Endodermal cell (in vitro differentiated cells): Measurements from ENCODE around the gene LEP. TPM values are rescaled to one million over a fixed set of nuclear protein-coding genes. Genes with fewer than 3 reads are reported as not detected.
A peak's percentile ranks its signal among the peaks of the same experiment; 100 is the strongest.

Experiments used
- DNase-seq: peaks from one replicate; pipeline ENCODE4 v3.0.0-alpha.2; 2017
- H3K27ac ChIP-seq: 2 replicates; pipeline ENCODE4 v1.5.1; 2013; ENCODE audit warnings: mild to moderate bottlenecking, low read depth, low read length, moderate library complexity
- H3K27me3 ChIP-seq: 2 replicates; pipeline ENCODE4 v1.6.1; 2013; ENCODE audit warnings: mild to moderate bottlenecking, low read length, moderate library complexity; ENCODE audit not compliant: insufficient read depth, control insufficient read depth, poor library complexity, severe bottlenecking
- H3K36me3 ChIP-seq: 2 replicates; pipeline ENCODE4 v1.7.0; 2013; ENCODE audit warnings: mild to moderate bottlenecking, low read length, moderate library complexity; ENCODE audit not compliant: control insufficient read depth, insufficient read depth
- H3K4me1 ChIP-seq: one replicate; pipeline ENCODE4 v1.7.0; 2013; ENCODE audit warnings: low read length; ENCODE audit not compliant: control insufficient read depth, insufficient read depth
- H3K4me3 ChIP-seq: 2 replicates; pipeline ENCODE4 v1.5.1; 2013; ENCODE audit warnings: mild to moderate bottlenecking, low read length, moderate library complexity
- H3K9ac ChIP-seq: 2 replicates; pipeline ENCODE4 v1.6.1; 2013; ENCODE audit warnings: mild to moderate bottlenecking, low read length, moderate library complexity; ENCODE audit not compliant: poor library complexity, severe bottlenecking; ENCODE audit errors: extremely low read depth
- H3K9me3 ChIP-seq: 2 replicates; pipeline ENCODE4 v1.6.1; 2013; ENCODE audit warnings: mild to moderate bottlenecking, low read length, moderate library complexity; ENCODE audit not compliant: control insufficient read depth
- H3K27ac Mint-ChIP-seq: 2 replicates; pipeline ENCODE4 v1.8.0; 2020; ENCODE audit warnings: mixed read lengths
- H3K27me3 Mint-ChIP-seq: 2 replicates; pipeline ENCODE4 v1.8.0; 2021; ENCODE audit warnings: mild to moderate bottlenecking, mixed read lengths; ENCODE audit not compliant: insufficient read depth
- H3K36me3 Mint-ChIP-seq: 2 replicates; pipeline ENCODE4 v1.8.0; 2020; ENCODE audit warnings: low read depth, mixed read lengths
- H3K4me1 Mint-ChIP-seq: 2 replicates; pipeline ENCODE4 v1.8.0; 2020; ENCODE audit warnings: mixed read lengths
- H3K4me3 Mint-ChIP-seq: 2 replicates; pipeline ENCODE4 v1.8.0; 2020; ENCODE audit warnings: mild to moderate bottlenecking, moderate library complexity, mixed read lengths
- H3K9me3 Mint-ChIP-seq: 2 replicates; pipeline ENCODE4 v1.8.0; 2020; ENCODE audit warnings: mild to moderate bottlenecking, mixed read lengths
- CTCF ChIP-seq: fragments of 200-600 bp; sonication (generic); conservative IDR thresholded peaks from 2 replicates; pipeline ENCODE4 v1.5.0; 2021; ENCODE audit warnings: antibody characterized with exemption, mild to moderate bottlenecking
- WGBS, 2 experiments: methylation state at CpG; one replicate each; pipeline versions ENCODE4 v1.1.5 to v1.1.7; 2013; ENCODE audit warnings: missing lambda C conversion rate in 2 of 2, mixed read lengths in 1 of 2; ENCODE audit not compliant: insufficient coverage in 1 of 2, insufficient read length in 1 of 2; 5-methylcytosine and 5-hydroxymethylcytosine counted together
- total RNA-seq, 2 donors: library from RNA; stranded (reverse); fragmentation: NEBNext Ultra II Directional in 1 of 2; extraction: Animal tissue kit (Norgen Biotek cat#: 25700) in 1 of 2; gene quantifications; 2 replicates in 1 of 2; 3 replicates in 1 of 2; pipeline ENCODE4 v1.2.1, GENCODE V29; 2021

LEP gene
- total RNA-seq, 2 donors from 2014 or later = not detected

GRCh38 chr7:128265156-128265905, 24.3 kb downstream of the LEP start:
- DNase-seq = no peak
- 94 to 97% methylated on average over 6 of the region's 6 CpGs for WGBS, 2 experiments
- H3K36me3 ChIP-seq = no peaks in the 10 kb centered on the region
- H3K4me1 ChIP-seq = no peaks in the 10 kb centered on the region
- H3K9ac ChIP-seq = no peak overlapping the region
- no peaks in the 10 kb centered on the region for H3K9me3 ChIP-seq
- no peaks in the 10 kb centered on the region for H3K36me3 Mint-ChIP-seq
- no peak for TF ChIP-seq CTCF
- peaks cover 14% of the 10 kb centered on the region for H3K27me3 Mint-ChIP-seq
- no peak overlapping the region for H3K27ac ChIP-seq
- H3K4me3 ChIP-seq = no peak overlapping the region
- H3K27ac Mint-ChIP-seq = no peak overlapping the region
- H3K4me1 Mint-ChIP-seq = peaks cover 17% of the 10 kb centered on the region
- H3K4me3 Mint-ChIP-seq = no peak overlapping the region
- no peaks in the 10 kb centered on the region for H3K27me3 ChIP-seq
- no peaks in the 10 kb centered on the region for H3K9me3 Mint-ChIP-seq

GRCh38 chr7:128265906-128266300, 24.8 kb downstream of the LEP start:
- TF ChIP-seq CTCF = no peak
- WGBS, 2 experiments = 67 to 70% methylated on average over 5 of the region's 5 CpGs
- Mint-ChIP-seq H3K36me3 (no peaks in the 10 kb centered on the region), H3K27ac (no peak overlapping the region), H3K4me1 (peaks cover 17% of the 10 kb centered on the region), H3K9me3 (no peaks in the 10 kb centered on the region), H3K27me3 (peaks cover 16% of the 10 kb centered on the region), H3K4me3 (no peak overlapping the region)
- no peaks in the 10 kb centered on the region for H3K27me3 ChIP-seq
- H3K36me3 ChIP-seq = no peaks in the 10 kb centered on the region
- H3K9me3 ChIP-seq = no peaks in the 10 kb centered on the region
- DNase-seq = no peak
- no peak overlapping the region for H3K4me3 ChIP-seq
- H3K4me1 ChIP-seq = no peaks in the 10 kb centered on the region
- no peak overlapping the region for H3K9ac ChIP-seq
- H3K27ac ChIP-seq = no peak overlapping the region

- no peak for DNase-seq
- Mint-ChIP-seq H3K4me3 (no peak overlapping the region), H3K9me3 (no peaks in the 10 kb centered on the region), H3K27ac (no peak overlapping the region), H3K36me3 (no peaks in the 10 kb centered on the region), H3K4me1 (peaks cover 17% of the 10 kb centered on the region), H3K27me3 (peaks cover 22% of the 10 kb centered on the region)
- H3K36me3 ChIP-seq = no peaks in the 10 kb centered on the region
- H3K27ac ChIP-seq = no peak overlapping the region
- H3K4me3 ChIP-seq = peak overlapping the region; percentile 38
- 92 to 100% methylated on average over 1 of the region's 1 CpG for WGBS, 2 experiments
- no peaks in the 10 kb centered on the region for H3K4me1 ChIP-seq
- H3K9me3 ChIP-seq = no peaks in the 10 kb centered on the region
- H3K27me3 ChIP-seq = no peaks in the 10 kb centered on the region
- H3K9ac ChIP-seq = no peak overlapping the region
- no peak for TF ChIP-seq CTCF
Observed at GRCh38 chr7:128266529-128266882, 25.4 kb downstream of the LEP start.
